KMS-11 (cell line): ENCODE results near the gene DDC.

Experiments used
- H2AFZ ChIP-seq: fragments of 200-600 bp; sonication (generic); 2 replicates; pipeline ENCODE4 v1.6.1; 2016; ENCODE audit warnings: antibody characterized with exemption, mixed run types, low read depth
- H3K27ac ChIP-seq: fragments of 200-600 bp; sonication (generic); 2 replicates; pipeline ENCODE4 v1.6.1; 2016; ENCODE audit warnings: mild to moderate bottlenecking, mixed run types
- H3K27me3 ChIP-seq: fragments of 200-600 bp; sonication (generic); 2 replicates; pipeline ENCODE4 v1.6.1; 2017; ENCODE audit warnings: mild to moderate bottlenecking, low read depth, mixed run types, moderate library complexity; ENCODE audit not compliant: insufficient read depth
- H3K36me3 ChIP-seq: fragments of 200-600 bp; sonication (generic); 2 replicates; pipeline ENCODE4 v1.6.1; 2017; ENCODE audit warnings: mild to moderate bottlenecking, mixed run types; ENCODE audit not compliant: insufficient read depth
- H3K4me1 ChIP-seq: fragments of 200-600 bp; sonication (generic); 2 replicates; pipeline ENCODE4 v1.6.1; 2016; ENCODE audit warnings: mild to moderate bottlenecking, low read depth, mixed run types; ENCODE audit not compliant: poor library complexity, severe bottlenecking
- H3K4me2 ChIP-seq: fragments of 200-600 bp; sonication (generic); 2 replicates; pipeline ENCODE4 v1.7.0; 2016; ENCODE audit warnings: mild to moderate bottlenecking, mixed run types
- H3K4me3 ChIP-seq: fragments of 200-600 bp; sonication (generic); IDR thresholded peaks from 2 replicates; pipeline ENCODE4 v1.6.1; 2017; ENCODE audit warnings: low read depth, low read length, mixed read lengths; ENCODE audit not compliant: insufficient read depth
- H3K79me2 ChIP-seq: fragments of 200-600 bp; sonication (generic); 2 replicates; pipeline ENCODE4 v1.6.1; 2016; ENCODE audit warnings: low read depth, mixed run types; ENCODE audit not compliant: insufficient read depth
- H3K9ac ChIP-seq: fragments of 200-600 bp; sonication (generic); 2 replicates; pipeline ENCODE4 v1.6.1; 2016; ENCODE audit warnings: mild to moderate bottlenecking, mixed run types
- H4K20me1 ChIP-seq: fragments of 200-600 bp; sonication (generic); 2 replicates; pipeline ENCODE4 v1.6.1; 2016; ENCODE audit warnings: mild to moderate bottlenecking, mixed run types; ENCODE audit not compliant: insufficient read depth
- CTCF ChIP-seq: fragments of 200-600 bp; sonication (generic); conservative IDR thresholded peaks from 2 replicates; pipeline ENCODE4 v1.6.1; 2017; ENCODE audit warnings: low read depth, mild to moderate bottlenecking, antibody characterized with exemption, low read length, moderate library complexity, mixed read lengths

Gene DDC

GRCh38 chr7:50591480-50592438, 26.6 kb upstream of the DDC start:
- H3K4me2 ChIP-seq: no peak overlapping the region
- no peaks in the 10 kb centered on the region for H3K36me3 ChIP-seq
- no peaks in the 10 kb centered on the region for H4K20me1 ChIP-seq
- H3K79me2 ChIP-seq: no peaks in the 10 kb centered on the region
- no peak overlapping the region for H3K9ac ChIP-seq
- peaks cover 68% of the 10 kb centered on the region for H3K4me1 ChIP-seq
- H3K27ac ChIP-seq: no peak overlapping the region
- H3K27me3 ChIP-seq: no peaks in the 10 kb centered on the region
- H2AFZ ChIP-seq: no peak overlapping the region
- no peak for TF ChIP-seq CTCF
- H3K4me3 ChIP-seq: no peak overlapping the region

GRCh38 chr7:50591098-50591479, 25.9 kb upstream of the DDC start:
- no peaks in the 10 kb centered on the region for H3K27me3 ChIP-seq
- TF ChIP-seq CTCF: no peak
- peaks cover 64% of the 10 kb centered on the region for H3K4me1 ChIP-seq
- H3K9ac ChIP-seq: no peak overlapping the region
- H3K27ac ChIP-seq: no peak overlapping the region
- no peaks in the 10 kb centered on the region for H3K36me3 ChIP-seq
- no peak overlapping the region for H2AFZ ChIP-seq
- no peak overlapping the region for H3K4me2 ChIP-seq
- H4K20me1 ChIP-seq: no peaks in the 10 kb centered on the region
- H3K79me2 ChIP-seq: no peaks in the 10 kb centered on the region
- H3K4me3 ChIP-seq: no peak overlapping the region

- no peaks in the 10 kb centered on the region for H3K36me3 ChIP-seq
- no peaks in the 10 kb centered on the region for H4K20me1 ChIP-seq
- H3K79me2 ChIP-seq: no peaks in the 10 kb centered on the region
- no peaks in the 10 kb centered on the region for H3K27me3 ChIP-seq
- no peak overlapping the region for H3K27ac ChIP-seq
- H2AFZ ChIP-seq: no peak overlapping the region
- H3K4me3 ChIP-seq: no peak overlapping the region
- H3K4me2 ChIP-seq: no peak overlapping the region
- TF ChIP-seq CTCF: no peak
- H3K9ac ChIP-seq: no peak overlapping the region
- H3K4me1 ChIP-seq: peaks cover 58% of the 10 kb centered on the region
Observed at GRCh38 chr7:50590535-50590934, 25.3 kb upstream of the DDC start.

GRCh38 chr7:50589364-50589763, 24.2 kb upstream of the DDC start:
- no peaks in the 10 kb centered on the region for H3K27me3 ChIP-seq
- no peak for TF ChIP-seq CTCF
- H3K4me2 ChIP-seq: peak overlapping the region; percentile 31
- H3K9ac ChIP-seq: no peak overlapping the region
- H2AFZ ChIP-seq: no peak overlapping the region
- no peaks in the 10 kb centered on the region for H3K79me2 ChIP-seq
- peak overlapping the region; percentile 70 for H3K27ac ChIP-seq
- peaks cover 56% of the 10 kb centered on the region for H3K4me1 ChIP-seq
- no peaks in the 10 kb centered on the region for H3K36me3 ChIP-seq
- H3K4me3 ChIP-seq: no peak overlapping the region
- no peaks in the 10 kb centered on the region for H4K20me1 ChIP-seq
